ENCODE results near the gene SMARCAD1.

DNA sequence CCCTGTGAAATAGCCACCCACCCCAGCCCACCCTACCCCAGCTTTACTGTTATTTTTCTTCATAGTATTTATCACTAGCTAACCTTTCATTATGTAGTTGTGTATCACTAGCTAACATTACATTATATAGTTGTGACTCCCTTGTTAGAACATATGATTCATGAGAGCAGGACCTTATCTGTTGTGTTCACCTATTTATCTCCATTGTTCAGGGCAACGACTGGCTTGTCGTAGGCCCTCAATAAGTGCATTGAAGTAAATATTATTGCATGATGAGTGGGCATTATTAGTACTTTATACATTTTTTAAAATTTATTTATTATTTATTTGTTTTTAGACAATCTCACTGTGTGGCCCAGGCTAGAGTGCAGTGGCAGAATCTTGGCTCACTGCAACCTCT, 4.2 kb downstream of the SMARCAD1 start:
- TF ChIP-seq, protein P1, sequence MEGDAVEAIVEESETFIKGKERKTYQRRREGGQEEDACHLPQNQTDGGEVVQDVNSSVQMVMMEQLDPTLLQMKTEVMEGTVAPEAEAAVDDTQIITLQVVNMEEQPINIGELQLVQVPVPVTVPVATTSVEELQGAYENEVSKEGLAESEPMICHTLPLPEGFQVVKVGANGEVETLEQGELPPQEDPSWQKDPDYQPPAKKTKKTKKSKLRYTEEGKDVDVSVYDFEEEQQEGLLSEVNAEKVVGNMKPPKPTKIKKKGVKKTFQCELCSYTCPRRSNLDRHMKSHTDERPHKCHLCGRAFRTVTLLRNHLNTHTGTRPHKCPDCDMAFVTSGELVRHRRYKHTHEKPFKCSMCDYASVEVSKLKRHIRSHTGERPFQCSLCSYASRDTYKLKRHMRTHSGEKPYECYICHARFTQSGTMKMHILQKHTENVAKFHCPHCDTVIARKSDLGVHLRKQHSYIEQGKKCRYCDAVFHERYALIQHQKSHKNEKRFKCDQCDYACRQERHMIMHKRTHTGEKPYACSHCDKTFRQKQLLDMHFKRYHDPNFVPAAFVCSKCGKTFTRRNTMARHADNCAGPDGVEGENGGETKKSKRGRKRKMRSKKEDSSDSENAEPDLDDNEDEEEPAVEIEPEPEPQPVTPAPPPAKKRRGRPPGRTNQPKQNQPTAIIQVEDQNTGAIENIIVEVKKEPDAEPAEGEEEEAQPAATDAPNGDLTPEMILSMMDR (IDR thresholded peaks at IDR 0.05; ENCODE audit: insufficient read depth, low read depth, low read length), result no peak
- no peak for TF ChIP-seq EZH2 (IDR thresholded peaks at IDR 0.05; ENCODE audit: insufficient read depth, low read length)
